SK-N-SH (cell line): ENCODE data around the gene DHRS12. TPM values are rescaled to one million over a fixed set of nuclear protein-coding genes. Genes with fewer than 3 reads are reported as not detected.

ENCODE experiments used
- CTCF ChIA-PET: fragments of 300-600, 350-600 bp; formaldehyde crosslinking; extraction: SDS; loops from one replicate; lab custom pipeline; 2021; lab: Yijun Ruan, JAX
- POLR2A ChIA-PET: fragments of 350-600 bp; sonication (Branson Sonifier 250); formaldehyde crosslinking; extraction: SDS; loops from one replicate; lab custom pipeline; 2020; ENCODE audit warnings: antibody characterized with exemption, inconsistent platforms; lab: Yijun Ruan, JAX
- DNase-seq: peaks from one replicate; pipeline ENCODE4 v3.0.0; 2012
- H2AFZ ChIP-seq: fragments of 200-600 bp; sonication (generic); 2 replicates; pipeline ENCODE4 v1.8.1; 2016; ENCODE audit warnings: antibody characterized with exemption, mild to moderate bottlenecking, low read depth
- H3F3A ChIP-seq: fragments of 200-600 bp; sonication (generic); replicated peaks from 2 replicates; pipeline ENCODE3; 2016; ENCODE audit warnings: antibody characterized with exemption, mild to moderate bottlenecking; ENCODE audit not compliant: insufficient read depth
- H3K27ac ChIP-seq, 2 experiments: fragments of 200-500 bp in 1 of 2; fragments of 200-600 bp in 1 of 2; sonication (Bioruptor generic) in 1 of 2; sonication (generic), shearing (Covaris generic) in 1 of 2; 2 replicates each; pipeline versions ENCODE4 v1.5.1 to v1.6.1; 2014 to 2016; ENCODE audit warnings: low read depth in 2 of 2, inconsistent platforms in 1 of 2, low read length in 1 of 2, mild to moderate bottlenecking in 1 of 2, mixed read lengths in 1 of 2
- H3K27me3 ChIP-seq: fragments of 200-600 bp; sonication (generic), shearing (Covaris generic); 2 replicates; pipeline ENCODE4 v1.6.1; 2016; ENCODE audit warnings: mixed run types; ENCODE audit not compliant: insufficient read depth
- H3K36me3 ChIP-seq, 2 experiments: fragments of 200-500 bp in 1 of 2; fragments of 200-600 bp in 1 of 2; sonication (Bioruptor generic) in 1 of 2; sonication (generic) in 1 of 2; replicated peaks in 1 of 2; 2 replicates each; pipeline versions ENCODE3 to v1.5.1; 2014 to 2016; ENCODE audit warnings: low read length in 1 of 2, mild to moderate bottlenecking in 1 of 2; ENCODE audit not compliant: insufficient read depth in 2 of 2, control insufficient read depth in 1 of 2
- H3K4me1 ChIP-seq, 2 experiments: fragments of 200-500 bp in 1 of 2; fragments of 200-600 bp in 1 of 2; sonication (Bioruptor generic) in 1 of 2; sonication (generic), shearing (Covaris generic) in 1 of 2; 2 replicates each; pipeline versions ENCODE4 v1.5.1 to v1.6.1; 2014 to 2016; ENCODE audit warnings: low read depth in 1 of 2, low read length in 1 of 2, mixed run types in 1 of 2; ENCODE audit not compliant: insufficient read depth in 2 of 2, control insufficient read depth in 1 of 2
- H3K4me2 ChIP-seq: fragments of 200-600 bp; sonication (generic), shearing (Covaris generic); 2 replicates; pipeline ENCODE4 v1.6.1; 2017; ENCODE audit warnings: mixed run types
- H3K4me3 ChIP-seq, 2 experiments: fragments of 200-500 bp in 1 of 2; fragments of 200-600 bp in 1 of 2; sonication (Bioruptor generic) in 1 of 2; sonication (generic), shearing (Covaris generic) in 1 of 2; 2 replicates each; pipeline versions ENCODE4 v1.5.1 to v1.8.1; 2014 to 2016; ENCODE audit warnings: low read depth in 2 of 2, inconsistent platforms in 1 of 2, low read length in 1 of 2, mild to moderate bottlenecking in 1 of 2, mixed read lengths in 1 of 2, moderate library complexity in 1 of 2
- H3K79me2 ChIP-seq: fragments of 200-600 bp; sonication (generic); 2 replicates; pipeline ENCODE4 v1.8.1; 2017; ENCODE audit warnings: mild to moderate bottlenecking; ENCODE audit not compliant: insufficient read depth
- H3K9ac ChIP-seq: fragments of 200-600 bp; sonication (generic); 2 replicates; pipeline ENCODE4 v1.6.1; 2017; ENCODE audit warnings: mixed run types
- H3K9me2 ChIP-seq: fragments of 200-600 bp; sonication (generic); 2 replicates; pipeline ENCODE4 v1.6.1; 2017; ENCODE audit warnings: mixed run types
- H3K9me3 ChIP-seq: fragments of 200-600 bp; sonication (generic); 2 replicates; pipeline ENCODE4 v1.6.1; 2017; ENCODE audit warnings: mixed run types, mild to moderate bottlenecking, moderate library complexity
- H4K20me1 ChIP-seq: fragments of 200-600 bp; sonication (generic); 2 replicates; pipeline ENCODE4 v1.6.1; 2017; ENCODE audit warnings: mild to moderate bottlenecking, mixed run types; ENCODE audit not compliant: insufficient read depth
- GATA2 ChIP-seq: sonication (generic); formaldehyde crosslinking; IDR thresholded peaks from 2 replicates; pipeline ENCODE4 v1.5.0; 2020; ENCODE audit warnings: mild to moderate bottlenecking, missing genetic modification reagents
- JUND ChIP-seq: IDR thresholded peaks from 2 replicates; pipeline ENCODE4 v1.4.0; 2012
- MEF2A ChIP-seq: IDR thresholded peaks from 2 replicates; pipeline ENCODE4 v1.4.0; 2012; ENCODE audit warnings: low read depth, borderline replicate concordance
- NFIC ChIP-seq: IDR thresholded peaks from 2 replicates; pipeline ENCODE4 v1.4.0; 2012; ENCODE audit warnings: borderline replicate concordance
- POLR2AphosphoS5 ChIP-seq: IDR thresholded peaks from 2 replicates; pipeline ENCODE4 v1.6.1; 2012; ENCODE audit warnings: low read depth, low read length
- RCOR1 ChIP-seq: fragments of 150-350 bp; IDR thresholded peaks from 2 replicates; pipeline ENCODE4 v1.6.1; 2017; ENCODE audit warnings: antibody characterized with exemption, low read length
- YY1 ChIP-seq: IDR thresholded peaks from 2 replicates; pipeline ENCODE4 v1.4.0; 2012; ENCODE audit warnings: low read depth, mild to moderate bottlenecking
- WGBS: methylation state at CpG from one replicate; pipeline ENCODE4 v1.1.6; 2017; ENCODE audit warnings: low lambda C conversion rate; 5-methylcytosine and 5-hydroxymethylcytosine counted together
- polyA plus RNA-seq, 3 experiments: library from polyadenylated mRNA; depleted of rRNA; stranded (reverse); fragments of >200 nt; gene quantifications; 2 replicates each; pipeline ENCODE4 v1.2.3, GENCODE V29; 2012
- TF ChIP-seq, protein P1 (sequence below): fragments of 150-350 bp; IDR thresholded peaks from 2 replicates; pipeline ENCODE4 v1.6.1; 2017; ENCODE audit warnings: antibody characterized with exemption, low read length, low read depth, borderline replicate concordance
- TF ChIP-seq, protein P2 (sequence below): IDR thresholded peaks from 2 replicates; pipeline ENCODE4; 2012
- TF ChIP-seq, protein P3 (sequence below): fragments of 200-600 bp; sonication (generic); IDR thresholded peaks from 2 replicates; pipeline ENCODE4 v1.6.1; 2017; ENCODE audit warnings: antibody characterized with exemption, mild to moderate bottlenecking, moderate library complexity

Gene DHRS12
- polyA plus RNA-seq, 1 of the 3 experiments (the other 2 are of a cell fraction): 9.6 TPM

DNA sequence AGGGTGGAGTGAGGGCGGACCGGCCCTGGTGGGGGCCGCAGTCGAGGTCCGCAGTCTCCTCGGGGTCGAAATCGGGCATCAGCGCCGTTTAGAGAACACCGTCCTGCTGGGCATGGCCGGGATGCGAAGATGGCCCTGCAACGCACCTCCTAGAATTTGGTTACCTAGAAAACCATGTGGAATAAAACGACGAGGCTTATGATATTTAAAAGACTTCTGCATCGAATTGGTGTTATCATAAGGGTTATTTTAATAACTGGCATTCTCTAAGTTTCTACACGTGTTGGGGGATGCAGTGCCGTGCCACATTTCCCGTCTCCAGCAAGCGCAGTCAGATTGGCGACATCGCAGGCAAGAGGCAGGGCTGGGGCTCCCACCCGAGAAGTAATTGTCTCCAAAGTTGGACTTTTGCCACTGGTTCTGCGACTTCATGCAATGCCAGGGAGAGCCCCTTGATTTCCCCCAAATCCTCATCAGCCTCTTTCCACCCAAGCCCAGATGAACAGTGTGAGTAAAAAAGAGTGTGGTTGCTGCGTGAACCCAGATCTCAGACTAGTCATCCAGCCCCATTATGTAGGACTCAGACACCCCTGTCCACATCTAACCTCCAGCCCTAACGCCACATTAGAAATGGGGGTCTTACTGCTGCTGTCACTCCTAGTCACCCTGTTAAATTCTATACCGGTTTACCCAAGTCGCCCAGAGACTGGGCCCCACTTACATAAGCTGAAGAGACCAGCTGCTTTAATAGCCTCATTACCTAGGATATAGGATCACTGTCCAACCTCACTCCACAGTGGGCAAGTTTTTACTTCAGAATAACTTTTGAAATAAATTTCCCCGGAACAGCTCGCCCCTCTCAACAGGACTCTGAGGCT, 571 bp upstream of the DHRS12 start (continued):
- TF ChIP-seq, protein P1, sequence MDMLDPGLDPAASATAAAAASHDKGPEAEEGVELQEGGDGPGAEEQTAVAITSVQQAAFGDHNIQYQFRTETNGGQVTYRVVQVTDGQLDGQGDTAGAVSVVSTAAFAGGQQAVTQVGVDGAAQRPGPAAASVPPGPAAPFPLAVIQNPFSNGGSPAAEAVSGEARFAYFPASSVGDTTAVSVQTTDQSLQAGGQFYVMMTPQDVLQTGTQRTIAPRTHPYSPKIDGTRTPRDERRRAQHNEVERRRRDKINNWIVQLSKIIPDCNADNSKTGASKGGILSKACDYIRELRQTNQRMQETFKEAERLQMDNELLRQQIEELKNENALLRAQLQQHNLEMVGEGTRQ: no peak
- TF ChIP-seq, protein P2, sequence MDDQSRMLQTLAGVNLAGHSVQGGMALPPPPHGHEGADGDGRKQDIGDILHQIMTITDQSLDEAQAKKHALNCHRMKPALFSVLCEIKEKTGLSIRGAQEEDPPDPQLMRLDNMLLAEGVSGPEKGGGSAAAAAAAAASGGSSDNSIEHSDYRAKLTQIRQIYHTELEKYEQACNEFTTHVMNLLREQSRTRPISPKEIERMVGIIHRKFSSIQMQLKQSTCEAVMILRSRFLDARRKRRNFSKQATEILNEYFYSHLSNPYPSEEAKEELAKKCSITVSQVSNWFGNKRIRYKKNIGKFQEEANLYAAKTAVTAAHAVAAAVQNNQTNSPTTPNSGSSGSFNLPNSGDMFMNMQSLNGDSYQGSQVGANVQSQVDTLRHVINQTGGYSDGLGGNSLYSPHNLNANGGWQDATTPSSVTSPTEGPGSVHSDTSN: no peak
- TF ChIP-seq MEF2A (no peak), RCOR1 (no peak), GATA2 (CRISPR knock-in tag) (no peak)

DNA sequence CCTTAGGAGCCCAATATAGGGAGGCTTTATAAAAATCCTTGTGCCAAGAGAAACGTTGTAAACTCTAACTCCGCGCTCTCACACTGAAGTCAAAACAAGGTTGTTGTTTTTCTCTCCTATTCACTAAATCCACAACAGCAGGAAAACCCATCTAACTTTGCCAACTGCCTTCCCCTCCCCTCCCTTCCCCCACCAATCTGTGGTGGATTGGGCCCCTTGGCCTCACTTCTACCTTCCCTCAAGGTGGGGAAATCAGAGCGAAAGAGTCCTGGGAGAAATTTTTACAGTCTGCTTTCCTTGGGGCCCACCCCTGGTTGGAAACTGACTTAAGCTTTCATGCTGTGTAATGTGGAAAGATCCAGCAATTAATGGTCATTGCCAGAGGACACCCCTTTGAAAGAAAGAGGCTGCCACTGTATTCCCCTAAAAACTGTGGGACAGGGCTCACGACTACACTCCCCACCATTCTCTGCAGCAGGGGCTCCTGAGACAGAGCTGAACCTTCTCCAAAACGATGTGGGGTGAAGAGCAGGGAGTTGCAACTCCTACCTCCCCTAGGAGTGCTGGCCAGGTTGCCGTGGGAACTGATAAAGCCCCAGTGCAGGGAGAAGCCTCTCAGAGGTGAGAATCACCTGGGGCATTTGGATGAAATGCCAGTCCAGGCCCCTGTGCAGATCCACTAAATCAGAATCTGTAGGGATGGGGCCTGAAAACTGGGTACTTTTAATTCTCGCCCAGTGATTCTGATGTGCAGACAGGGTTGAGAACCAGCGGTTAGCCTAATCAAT, 1.1 kb downstream of the DHRS12 start:
- 72% methylated on average over 9 of the region's 9 CpGs for WGBS
- peak overlapping the region; percentile 82 to 90 for H3K4me3 ChIP-seq
- no peaks in the 10 kb centered on the region for H3K9me3 ChIP-seq
- no peak for TF ChIP-seq JUND
- TF ChIP-seq YY1: no peak
- no peak for TF ChIP-seq NFIC
- TF ChIP-seq POLR2AphosphoS5: no peak
- TF ChIP-seq, protein P3, sequence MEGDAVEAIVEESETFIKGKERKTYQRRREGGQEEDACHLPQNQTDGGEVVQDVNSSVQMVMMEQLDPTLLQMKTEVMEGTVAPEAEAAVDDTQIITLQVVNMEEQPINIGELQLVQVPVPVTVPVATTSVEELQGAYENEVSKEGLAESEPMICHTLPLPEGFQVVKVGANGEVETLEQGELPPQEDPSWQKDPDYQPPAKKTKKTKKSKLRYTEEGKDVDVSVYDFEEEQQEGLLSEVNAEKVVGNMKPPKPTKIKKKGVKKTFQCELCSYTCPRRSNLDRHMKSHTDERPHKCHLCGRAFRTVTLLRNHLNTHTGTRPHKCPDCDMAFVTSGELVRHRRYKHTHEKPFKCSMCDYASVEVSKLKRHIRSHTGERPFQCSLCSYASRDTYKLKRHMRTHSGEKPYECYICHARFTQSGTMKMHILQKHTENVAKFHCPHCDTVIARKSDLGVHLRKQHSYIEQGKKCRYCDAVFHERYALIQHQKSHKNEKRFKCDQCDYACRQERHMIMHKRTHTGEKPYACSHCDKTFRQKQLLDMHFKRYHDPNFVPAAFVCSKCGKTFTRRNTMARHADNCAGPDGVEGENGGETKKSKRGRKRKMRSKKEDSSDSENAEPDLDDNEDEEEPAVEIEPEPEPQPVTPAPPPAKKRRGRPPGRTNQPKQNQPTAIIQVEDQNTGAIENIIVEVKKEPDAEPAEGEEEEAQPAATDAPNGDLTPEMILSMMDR: no peak
- 0 out of 2 replicates have a peak, but pooled peaks cover 4% of the 10 kb centered on the region for H3K79me2 ChIP-seq
- H3K27me3 ChIP-seq: no peaks in the 10 kb centered on the region
- peak; percentile 41 for DNase-seq
- peak overlapping the region; percentile 95 for H3K9ac ChIP-seq
- peak overlapping the region; percentile 78 to 98 for H3K27ac ChIP-seq
- CTCF ChIA-PET: interaction anchor here (1.4 to 1.5 kb wide), 4 partner anchors 9 to 517 kb away, joined by 3 to 5 read pairs (median 3); no protein-coding TSS in a partner anchor
- no peaks in the 10 kb centered on the region for H3K9me2 ChIP-seq
- POLR2A ChIA-PET: interaction anchor here (0.5 to 2.2 kb wide), 6 partner anchors 17 to 349 kb away, joined by 3 to 13 read pairs (median 4); partner anchors contain the start of gene INTS6
- peak overlapping the region; percentile 87 for H2AFZ ChIP-seq
- H3F3A ChIP-seq: peaks cover 16% of the 10 kb centered on the region
- peak overlapping the region; percentile 94 for H3K4me2 ChIP-seq
- H4K20me1 ChIP-seq: no peaks in the 10 kb centered on the region
- H3K36me3 ChIP-seq: no peaks in the 10 kb centered on the region
- peaks cover 19 to 51% of the 10 kb centered on the region in 2 experiments for H3K4me1 ChIP-seq
